ENCODE results near the gene EVPLL. TPM values are rescaled to one million over a fixed set of nuclear protein-coding genes. Genes with fewer than 3 reads are reported as not detected.
"Not testable (repeated sequence)": the region's sequence is repeated elsewhere in the genome, so short reads cannot be mapped to it uniquely, and the experiment has no call there.

EVPLL gene
- under 1 TPM in 2 of 4 donors, not detected in 2; 0.54 to 0.67 TPM for polyA plus RNA-seq
- long read RNA-seq, donor 1: 0 reads
- long read RNA-seq, donor 2: 0 reads
- long read RNA-seq, donor 3: 0 reads
- long read RNA-seq, donor 4: 0 reads
- long read RNA-seq, donor 5: 0 reads
- long read RNA-seq, donor 6: 0 reads
- long read RNA-seq, donor 7: 0 reads
- long read RNA-seq, donor 8: 0 reads
- long read RNA-seq, donor 9: 0 reads
- long read RNA-seq, donor 10: 0 reads

- WGBS, 3 donors: 10 to 47% (median 35%) methylated on average over 20 of the region's 20 CpGs
- peaks cover 0 to 12% (median 0%) of the 10 kb centered on the region in 3 donors for H3K27me3 ChIP-seq (ENCODE audit: control insufficient read depth in 3 of 3, insufficient read depth in 3 of 3, low read length in 3 of 3)
- FAIRE-seq: no peak
- peak; percentile 51 to 93 for DNase-seq
- no peak within 1 kb of the TSS for H3K4me3 ChIP-seq (ENCODE audit: low read depth in 1 of 3, low read length in 3 of 3)
- peaks cover 0 to 8% (median 2%) of the 10 kb centered on the region in 3 donors for H3K4me1 ChIP-seq (ENCODE audit: control insufficient read depth in 3 of 3, insufficient read depth in 2 of 3, low read depth in 1 of 3, low read length in 2 of 3)
- H3K9me3 ChIP-seq (ENCODE audit: control insufficient read depth in 2 of 2, insufficient read depth in 1 of 2, low read depth in 1 of 2, low read length in 1 of 2): peaks cover 2 to 5% of the 10 kb centered on the region in 2 donors
- H3K27ac ChIP-seq (ENCODE audit: low read depth in 1 of 3, low read length in 2 of 3): peak within 1 kb of the TSS in 2 of 3 donors; percentile 50 to 79
- no peaks in the 10 kb centered on the region for H3K36me3 ChIP-seq (ENCODE audit: control insufficient read depth in 3 of 3, insufficient read depth in 2 of 3, low read depth in 1 of 3, low read length in 3 of 3)
Observed at GRCh38 chr17:18377437-18378204, at the start of gene EVPLL. Gene EVPLL, plus strand, starts transcription at chr17:18377778. Its CDS starts 3,160 bp downstream, at chr17:18380938.

DNA sequence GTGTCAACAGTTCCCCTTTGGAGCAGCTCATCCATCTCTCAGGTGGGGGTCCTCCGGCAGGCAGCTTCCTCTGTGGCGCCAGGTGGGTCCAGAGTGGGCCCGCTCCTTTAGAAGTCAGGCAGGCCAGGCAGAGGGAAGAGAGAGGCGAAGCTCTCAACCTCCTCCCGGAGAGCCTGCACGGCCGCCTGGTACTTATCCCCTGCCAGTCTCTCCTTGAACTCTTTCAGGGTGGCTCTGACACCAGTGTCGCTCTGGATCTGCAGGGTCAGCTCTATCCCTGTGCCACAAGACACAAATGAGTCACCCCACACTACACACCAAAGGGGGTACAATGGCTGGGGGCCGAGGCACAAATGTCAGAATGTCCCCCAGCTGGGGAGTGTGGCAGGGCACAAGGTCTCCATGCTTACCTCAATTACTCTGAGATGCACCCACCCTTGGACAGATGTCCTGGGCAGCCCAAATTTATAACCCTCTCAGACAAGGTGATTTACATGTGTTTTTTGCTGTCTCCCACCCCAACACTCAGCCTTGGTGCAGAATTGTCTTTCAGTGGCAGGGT is 48.9 kb upstream of the EVPLL start:
- no peak overlapping the region for H3K4me3 ChIP-seq (ENCODE audit: low read depth in 1 of 3, low read length in 3 of 3)
- no peak overlapping the region for H3K27ac ChIP-seq (ENCODE audit: low read depth in 1 of 3, low read length in 2 of 3)
- WGBS, 3 donors: 93 to 98% (median 95%) methylated on average over 7 to 9 of the region's 9 CpGs
- peaks cover 0 to 3% of the 10 kb centered on the region in 2 donors for H3K9me3 ChIP-seq (ENCODE audit: control insufficient read depth in 2 of 2, insufficient read depth in 1 of 2, low read depth in 1 of 2, low read length in 1 of 2)
- no peaks in the 10 kb centered on the region for H3K4me1 ChIP-seq (ENCODE audit: control insufficient read depth in 3 of 3, insufficient read depth in 2 of 3, low read depth in 1 of 3, low read length in 2 of 3)
- DNase-seq (no peak), FAIRE-seq (no peak)
- peaks cover 4 to 81% (median 36%) of the 10 kb centered on the region in 3 donors for H3K36me3 ChIP-seq (ENCODE audit: control insufficient read depth in 3 of 3, insufficient read depth in 2 of 3, low read depth in 1 of 3, low read length in 3 of 3)
- no peaks in the 10 kb centered on the region for H3K27me3 ChIP-seq (ENCODE audit: control insufficient read depth in 3 of 3, insufficient read depth in 3 of 3, low read length in 3 of 3)

DNA sequence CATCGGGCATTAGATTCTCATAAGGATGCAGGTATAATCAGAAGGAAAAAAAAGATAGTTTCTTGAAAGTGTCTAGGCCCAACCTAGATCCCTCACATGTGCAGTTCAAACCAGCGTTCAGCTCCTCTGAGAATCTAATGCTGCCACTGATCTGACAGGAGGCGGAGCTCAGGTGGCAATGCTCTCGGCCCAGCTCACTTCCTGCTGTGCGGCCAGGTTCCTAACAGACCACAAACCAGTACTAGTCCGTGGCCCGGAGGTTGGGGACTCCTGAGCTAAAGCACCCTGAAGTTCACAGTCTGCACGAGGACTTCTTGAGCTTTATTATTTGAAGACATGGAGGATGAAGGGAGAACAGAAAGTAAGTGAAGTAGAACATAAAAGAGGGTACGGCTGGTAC is 45.7 kb upstream of the EVPLL start:
- H3K4me3 ChIP-seq (ENCODE audit: low read depth in 1 of 3, low read length in 3 of 3): no peak overlapping the region
- WGBS, 3 donors: 70 to 81% (median 80%) methylated on average over 9 of the region's 9 CpGs
- peaks cover 4 to 74% (median 23%) of the 10 kb centered on the region in 3 donors for H3K36me3 ChIP-seq (ENCODE audit: control insufficient read depth in 3 of 3, insufficient read depth in 2 of 3, low read depth in 1 of 3, low read length in 3 of 3)

DNA sequence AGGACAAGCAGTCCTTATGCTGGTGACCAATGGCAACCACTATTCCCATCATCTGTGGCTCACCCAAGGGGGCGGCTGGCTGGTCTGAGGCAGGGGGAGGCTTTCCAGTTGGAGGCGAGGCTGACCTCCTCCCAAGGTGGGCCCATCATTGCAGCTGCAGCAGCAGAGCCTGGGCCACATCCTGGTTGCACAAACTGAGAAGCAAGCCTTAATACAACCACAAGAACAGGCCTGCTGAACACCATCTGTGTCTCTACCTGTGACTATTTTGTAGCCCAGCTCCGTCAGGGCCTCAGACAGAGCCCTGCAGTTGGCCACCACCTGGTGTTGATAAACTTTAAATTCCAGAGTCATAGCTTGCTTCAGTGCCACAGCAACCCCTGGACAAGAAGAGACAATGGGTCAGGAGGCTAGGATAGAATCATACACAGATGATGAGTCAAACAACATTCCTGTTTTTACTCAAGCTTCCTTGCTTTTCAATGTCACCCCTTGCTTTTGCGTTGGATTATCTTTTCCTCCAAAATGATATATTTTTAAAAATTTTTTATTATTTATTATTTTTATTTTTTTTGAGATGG is 44.6 kb upstream of the EVPLL start:
- H3K27me3 ChIP-seq (ENCODE audit: control insufficient read depth in 3 of 3, insufficient read depth in 3 of 3, low read length in 3 of 3): no peaks in the 10 kb centered on the region
- no peak overlapping the region for H3K4me3 ChIP-seq (ENCODE audit: low read depth in 1 of 3, low read length in 3 of 3)
- no peaks in the 10 kb centered on the region for H3K4me1 ChIP-seq (ENCODE audit: control insufficient read depth in 3 of 3, insufficient read depth in 2 of 3, low read depth in 1 of 3, low read length in 2 of 3)
- FAIRE-seq: no peak
- peak in 1 of 2 donors; percentile 16 for DNase-seq
- 65 to 91% (median 84%) methylated on average over 4 of the region's 4 CpGs for WGBS, 3 donors
- no peaks in the 10 kb centered on the region for H3K9me3 ChIP-seq (ENCODE audit: control insufficient read depth in 2 of 2, insufficient read depth in 1 of 2, low read depth in 1 of 2, low read length in 1 of 2)
- peaks cover 0 to 71% (median 18%) of the 10 kb centered on the region in 3 donors for H3K36me3 ChIP-seq (ENCODE audit: control insufficient read depth in 3 of 3, insufficient read depth in 2 of 3, low read depth in 1 of 3, low read length in 3 of 3)
- H3K27ac ChIP-seq (ENCODE audit: low read depth in 1 of 3, low read length in 2 of 3): no peak overlapping the region

More for the DNA sequence above, 45.7 kb upstream of the EVPLL start:
- FAIRE-seq (no peak), DNase-seq (peak in 1 of 2 donors; percentile 43)
- no peak overlapping the region for H3K27ac ChIP-seq (ENCODE audit: low read depth in 1 of 3, low read length in 2 of 3)
- no peaks in the 10 kb centered on the region for H3K27me3 ChIP-seq (ENCODE audit: control insufficient read depth in 3 of 3, insufficient read depth in 3 of 3, low read length in 3 of 3)
- no peaks in the 10 kb centered on the region for H3K4me1 ChIP-seq (ENCODE audit: control insufficient read depth in 3 of 3, insufficient read depth in 2 of 3, low read depth in 1 of 3, low read length in 2 of 3)
- H3K9me3 ChIP-seq (ENCODE audit: control insufficient read depth in 2 of 2, insufficient read depth in 1 of 2, low read depth in 1 of 2, low read length in 1 of 2): no peaks in the 10 kb centered on the region

GRCh38 chr17:18338158-18338557 is 39.4 kb upstream of the EVPLL start:
- H3K9me3 ChIP-seq (ENCODE audit: control insufficient read depth in 2 of 2, insufficient read depth in 1 of 2, low read depth in 1 of 2, low read length in 1 of 2): peaks cover 0 to 11% of the 10 kb centered on the region in 2 donors
- 93 to 96% (median 96%) methylated on average over 18 to 25 of the region's 25 CpGs for WGBS, 3 donors
- peaks cover 6 to 55% (median 8%) of the 10 kb centered on the region in 3 donors for H3K36me3 ChIP-seq (ENCODE audit: control insufficient read depth in 3 of 3, insufficient read depth in 2 of 3, low read depth in 1 of 3, low read length in 3 of 3)
- not testable (repeated sequence) for FAIRE-seq; H3K4me3 ChIP-seq (ENCODE audit: low read depth in 1 of 3, low read length in 3 of 3); H3K4me1 ChIP-seq (ENCODE audit: control insufficient read depth in 3 of 3, insufficient read depth in 2 of 3, low read depth in 1 of 3, low read length in 2 of 3); DNase-seq; H3K27ac ChIP-seq (ENCODE audit: low read depth in 1 of 3, low read length in 2 of 3); H3K27me3 ChIP-seq (ENCODE audit: control insufficient read depth in 3 of 3, insufficient read depth in 3 of 3, low read length in 3 of 3)

DNA sequence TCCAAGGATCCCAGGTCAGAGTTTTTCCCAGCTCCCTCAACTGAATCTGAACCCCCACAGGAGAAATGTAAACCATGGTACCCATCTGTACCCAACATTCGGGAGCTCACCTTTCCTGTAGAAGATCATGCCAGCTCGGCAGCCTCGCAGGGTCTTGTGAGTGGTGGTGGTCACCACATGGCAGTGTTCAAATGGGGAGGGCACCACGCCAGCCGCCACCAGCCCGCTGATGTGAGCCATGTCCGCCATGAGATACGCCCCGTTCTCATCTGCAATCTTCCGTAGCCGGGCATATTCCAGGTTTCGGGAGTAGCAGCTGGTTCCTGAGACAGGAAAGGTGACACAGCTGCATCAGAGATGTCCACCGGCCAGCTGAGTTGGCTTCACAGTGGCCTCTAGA is 37.6 kb upstream of the EVPLL start:
- H3K27me3 ChIP-seq (ENCODE audit: control insufficient read depth in 3 of 3, insufficient read depth in 3 of 3, low read length in 3 of 3): no peaks in the 10 kb centered on the region
- DNase-seq: no peak
- peaks cover 0 to 11% of the 10 kb centered on the region in 2 donors for H3K9me3 ChIP-seq (ENCODE audit: control insufficient read depth in 2 of 2, insufficient read depth in 1 of 2, low read depth in 1 of 2, low read length in 1 of 2)
- FAIRE-seq: no peak
- H3K4me3 ChIP-seq (ENCODE audit: low read depth in 1 of 3, low read length in 3 of 3): no peak overlapping the region
- H3K4me1 ChIP-seq (ENCODE audit: control insufficient read depth in 3 of 3, insufficient read depth in 2 of 3, low read depth in 1 of 3, low read length in 2 of 3): no peaks in the 10 kb centered on the region
- H3K27ac ChIP-seq (ENCODE audit: low read depth in 1 of 3, low read length in 2 of 3): no peak overlapping the region
- WGBS, 3 donors: 97 to 99% (median 98%) methylated on average over 13 of the region's 13 CpGs
- peaks cover 6 to 63% (median 10%) of the 10 kb centered on the region in 3 donors for H3K36me3 ChIP-seq (ENCODE audit: control insufficient read depth in 3 of 3, insufficient read depth in 2 of 3, low read depth in 1 of 3, low read length in 3 of 3)

DNA sequence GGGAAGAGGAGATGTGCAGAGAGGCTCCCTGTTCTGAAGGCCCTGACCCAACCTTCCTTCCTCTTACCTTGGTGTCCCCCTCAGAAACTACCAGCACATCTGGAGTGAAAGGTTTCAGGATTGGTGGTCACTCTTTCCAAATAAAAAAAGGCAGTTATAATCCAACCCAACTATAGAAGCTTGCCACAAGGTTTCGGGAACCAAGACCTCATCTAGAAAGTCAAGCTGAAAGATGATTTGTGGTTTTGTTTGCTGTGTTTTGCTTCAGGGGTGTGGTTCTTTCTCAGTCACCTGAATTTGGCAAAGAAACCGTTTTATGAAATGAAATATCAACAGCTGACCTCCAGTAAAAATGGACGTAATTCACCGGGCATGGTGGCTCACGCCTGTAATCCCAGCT is 33.6 kb upstream of the EVPLL start:
- no peak overlapping the region for H3K4me3 ChIP-seq (ENCODE audit: low read depth in 1 of 3, low read length in 3 of 3)
- no peaks in the 10 kb centered on the region for H3K27me3 ChIP-seq (ENCODE audit: control insufficient read depth in 3 of 3, insufficient read depth in 3 of 3, low read length in 3 of 3)
- H3K36me3 ChIP-seq (ENCODE audit: control insufficient read depth in 3 of 3, insufficient read depth in 2 of 3, low read depth in 1 of 3, low read length in 3 of 3): peaks cover 14 to 70% (median 20%) of the 10 kb centered on the region in 3 donors
- FAIRE-seq (no peak), DNase-seq (no peak)
- peaks cover 0 to 11% of the 10 kb centered on the region in 2 donors for H3K9me3 ChIP-seq (ENCODE audit: control insufficient read depth in 2 of 2, insufficient read depth in 1 of 2, low read depth in 1 of 2, low read length in 1 of 2)
- no peak overlapping the region for H3K27ac ChIP-seq (ENCODE audit: low read depth in 1 of 3, low read length in 2 of 3)
- 63 to 80% (median 79%) methylated on average over 5 of the region's 5 CpGs for WGBS, 3 donors
- H3K4me1 ChIP-seq (ENCODE audit: control insufficient read depth in 3 of 3, insufficient read depth in 2 of 3, low read depth in 1 of 3, low read length in 2 of 3): no peaks in the 10 kb centered on the region

- Histone ChIP-seq H3K36me3 (ENCODE audit: control insufficient read depth in 3 of 3, insufficient read depth in 2 of 3, low read depth in 1 of 3, low read length in 3 of 3) (peaks cover 3 to 35% (median 19%) of the 10 kb centered on the region in 3 donors), H3K27me3 (ENCODE audit: control insufficient read depth in 3 of 3, insufficient read depth in 3 of 3, low read length in 3 of 3) (no peaks in the 10 kb centered on the region), H3K9me3 (ENCODE audit: control insufficient read depth in 2 of 2, insufficient read depth in 1 of 2, low read depth in 1 of 2, low read length in 1 of 2) (no peaks in the 10 kb centered on the region), H3K4me1 (ENCODE audit: control insufficient read depth in 3 of 3, insufficient read depth in 2 of 3, low read depth in 1 of 3, low read length in 2 of 3) (no peaks in the 10 kb centered on the region), H3K4me3 (ENCODE audit: low read depth in 1 of 3, low read length in 3 of 3) (no peak overlapping the region), H3K27ac (ENCODE audit: low read depth in 1 of 3, low read length in 2 of 3) (no peak overlapping the region)
- no peak for DNase-seq
- FAIRE-seq: no peak
- WGBS, 3 donors: 94 to 96% (median 95%) methylated on average over 6 of the region's 6 CpGs
Observed at GRCh38 chr17:18353541-18353940, 24.0 kb upstream of the EVPLL start.

All from small intestine (tissue), 16 donors.